H9 (cell line): Measurements from ENCODE around the gene GCNT1. TPM values are rescaled to one million over a fixed set of nuclear protein-coding genes. Genes with fewer than 3 reads are reported as not detected.
"Not testable (repeated sequence)": the region's sequence is repeated elsewhere in the genome, so short reads cannot be mapped to it uniquely, and the experiment has no call there.

Experiments used
- DNase-seq: peaks from one replicate; pipeline ENCODE4 v3.0.0-alpha.2; 2017
- H2AFZ ChIP-seq: one replicate; pipeline ENCODE4 v1.6.1; 2013; ENCODE audit warnings: mild to moderate bottlenecking, low read length, control low read depth, moderate library complexity
- H2AK5ac ChIP-seq: 2 replicates; pipeline ENCODE4 v1.6.1; 2013; ENCODE audit warnings: low read length, control low read depth, mixed read lengths; ENCODE audit not compliant: insufficient read length
- H2BK120ac ChIP-seq: one replicate; pipeline ENCODE4 v1.6.1; 2013; ENCODE audit warnings: low read depth, mild to moderate bottlenecking, low read length, control low read depth, inconsistent platforms; ENCODE audit not compliant: poor library complexity, severe bottlenecking
- H2BK12ac ChIP-seq: 2 replicates; pipeline ENCODE4 v1.6.1; 2013; ENCODE audit warnings: low read length, control low read depth, mixed read lengths, low read depth; ENCODE audit not compliant: insufficient read length
- H2BK15ac ChIP-seq: 2 replicates; pipeline ENCODE4 v1.6.1; 2013; ENCODE audit warnings: low read depth, low read length, control low read depth
- H2BK20ac ChIP-seq: one replicate; pipeline ENCODE4 v1.6.1; 2013; ENCODE audit warnings: low read depth, mild to moderate bottlenecking, low read length, control low read depth, inconsistent platforms; ENCODE audit not compliant: poor library complexity, severe bottlenecking
- H2BK5ac ChIP-seq: 2 replicates; pipeline ENCODE4 v1.6.1; 2013; ENCODE audit warnings: low read length, control low read depth, mixed read lengths; ENCODE audit not compliant: insufficient read length
- H3K14ac ChIP-seq: 2 replicates; pipeline ENCODE4 v1.6.1; 2013; ENCODE audit warnings: low read length, control low read depth; ENCODE audit not compliant: insufficient read depth
- H3K18ac ChIP-seq: 2 replicates; pipeline ENCODE4 v1.6.1; 2013; ENCODE audit warnings: low read depth, mild to moderate bottlenecking, mixed read lengths, low read length, control low read depth; ENCODE audit not compliant: insufficient read length
- H3K23ac ChIP-seq: 2 replicates; pipeline ENCODE4 v1.6.1; 2013; ENCODE audit warnings: low read length, control low read depth, mixed read lengths, low read depth; ENCODE audit not compliant: insufficient read length
- H3K23me2 ChIP-seq: 2 replicates; pipeline ENCODE4 v1.6.1; 2013; ENCODE audit warnings: low read depth, mild to moderate bottlenecking, mixed read lengths, low read length, control low read depth; ENCODE audit not compliant: insufficient read length, poor library complexity, severe bottlenecking
- H3K27ac ChIP-seq: 2 replicates; pipeline ENCODE4 v1.5.1; 2013; ENCODE audit warnings: low read length, control low read depth, mixed read lengths, low read depth; ENCODE audit not compliant: insufficient read length
- H3K27me3 ChIP-seq: 2 replicates; pipeline ENCODE4 v1.6.1; 2013; ENCODE audit warnings: low read length, control low read depth, inconsistent platforms; ENCODE audit not compliant: insufficient read depth
- H3K4ac ChIP-seq: 2 replicates; pipeline ENCODE4 v1.6.1; 2013; ENCODE audit warnings: low read depth, mild to moderate bottlenecking, control low read depth, inconsistent platforms, low read length, moderate library complexity
- H3K4me1 ChIP-seq: 2 replicates; pipeline ENCODE4 v1.6.1; 2013; ENCODE audit warnings: low read length, control low read depth, inconsistent platforms; ENCODE audit not compliant: insufficient read depth
- H3K4me2 ChIP-seq: 2 replicates; pipeline ENCODE4 v1.6.1; 2013; ENCODE audit warnings: low read length, control low read depth, mixed read lengths; ENCODE audit not compliant: insufficient read length, insufficient read depth
- H3K56ac ChIP-seq: 2 replicates; pipeline ENCODE4 v1.6.1; 2013; ENCODE audit warnings: low read depth, mild to moderate bottlenecking, mixed read lengths, low read length, control low read depth; ENCODE audit not compliant: insufficient read length
- H3K79me1 ChIP-seq: 2 replicates; pipeline ENCODE4 v1.6.1; 2013; ENCODE audit warnings: low read depth, mild to moderate bottlenecking, moderate library complexity, low read length, control low read depth, inconsistent platforms; ENCODE audit not compliant: insufficient read depth, poor library complexity, severe bottlenecking
- H3K79me2 ChIP-seq: 2 replicates; pipeline ENCODE4 v1.6.1; 2013; ENCODE audit warnings: low read length, control low read depth, inconsistent platforms; ENCODE audit not compliant: insufficient read depth
- H3K9ac ChIP-seq: 2 replicates; pipeline ENCODE4 v1.6.1; 2013; ENCODE audit warnings: low read length, control low read depth, mixed read lengths; ENCODE audit not compliant: insufficient read length; ENCODE audit errors: extremely low read depth
- H3K9me3 ChIP-seq: one replicate; pipeline ENCODE4 v1.6.1; 2013; ENCODE audit warnings: low read depth, low read length, inconsistent platforms; ENCODE audit not compliant: control insufficient read depth
- H3T11ph ChIP-seq: one replicate; pipeline ENCODE4 v1.6.1; 2013; ENCODE audit warnings: mild to moderate bottlenecking, low read length, control low read depth, inconsistent platforms
- H4K20me1 ChIP-seq: one replicate; pipeline ENCODE4 v1.6.1; 2013; ENCODE audit not compliant: control insufficient read depth, insufficient read length, insufficient read depth
- H4K5ac ChIP-seq: 2 replicates; pipeline ENCODE4 v1.6.1; 2013; ENCODE audit warnings: low read depth, mild to moderate bottlenecking, mixed read lengths, low read length, control low read depth; ENCODE audit not compliant: insufficient read length
- H4K8ac ChIP-seq: replicated peaks from 2 replicates; pipeline ENCODE4 v1.6.1; 2013; ENCODE audit warnings: low read length, control low read depth, mixed read lengths, low read depth; ENCODE audit not compliant: insufficient read length
- H4K91ac ChIP-seq: 2 replicates; pipeline ENCODE4 v1.6.1; 2013; ENCODE audit warnings: low read depth, mild to moderate bottlenecking, moderate library complexity, mixed read lengths, low read length, control low read depth; ENCODE audit not compliant: insufficient read length
- H3K27ac Mint-ChIP-seq, 3 experiments: 2 replicates in 2 of 3; 3 replicates in 1 of 3; pipeline ENCODE4 v1.8.0; 2020 to 2021; ENCODE audit warnings: mixed read lengths in 3 of 3, mild to moderate bottlenecking in 1 of 3, moderate library complexity in 1 of 3
- H3K27me3 Mint-ChIP-seq: 2 replicates; pipeline ENCODE4 v1.8.0; 2021; ENCODE audit warnings: low read depth, mild to moderate bottlenecking, moderate library complexity, mixed read lengths
- H3K36me3 Mint-ChIP-seq, 3 experiments: 2 replicates in 2 of 3; 3 replicates in 1 of 3; pipeline ENCODE4 v1.8.0; 2020 to 2021; ENCODE audit warnings: low read depth in 3 of 3, mixed read lengths in 3 of 3; ENCODE audit not compliant: insufficient read depth in 1 of 3
- H3K4me1 Mint-ChIP-seq, 2 experiments: 2 replicates each; pipeline ENCODE4 v1.8.0; 2020; ENCODE audit warnings: mixed read lengths in 2 of 2
- H3K4me3 Mint-ChIP-seq, 2 experiments: 2 replicates in 1 of 2; 3 replicates in 1 of 2; pipeline ENCODE4 v1.8.0; 2020 to 2021; ENCODE audit warnings: mild to moderate bottlenecking in 2 of 2, mixed read lengths in 2 of 2, moderate library complexity in 1 of 2
- H3K9me3 Mint-ChIP-seq, 2 experiments: 2 replicates in 1 of 2; 3 replicates in 1 of 2; pipeline ENCODE4 v1.8.0; 2020; ENCODE audit warnings: mild to moderate bottlenecking in 2 of 2, mixed read lengths in 2 of 2, moderate library complexity in 1 of 2
- CTCF ChIP-seq: fragments of 200-600 bp; sonication (generic); conservative IDR thresholded peaks from 3 replicates; pipeline ENCODE4 v1.8.0; 2021; ENCODE audit warnings: antibody characterized with exemption, mild to moderate bottlenecking
- WGBS: extraction: QIAGEN DNeasy Blood & Tissue Kit; methylation state at CpG from one replicate; pipeline ENCODE4 v1.1.7; 2013; ENCODE audit warnings: missing lambda C conversion rate, low lambda C conversion rate, mixed read lengths; ENCODE audit not compliant: insufficient read length; ENCODE audit errors: extremely low coverage; 5-methylcytosine and 5-hydroxymethylcytosine counted together
- total RNA-seq: library from RNA; stranded (reverse); gene quantifications from 2 replicates; pipeline ENCODE4 v1.2.1, GENCODE V29; 2021

GCNT1 gene
- total RNA-seq, 1 experiment from 2014 or later = 35.6 TPM

DNA sequence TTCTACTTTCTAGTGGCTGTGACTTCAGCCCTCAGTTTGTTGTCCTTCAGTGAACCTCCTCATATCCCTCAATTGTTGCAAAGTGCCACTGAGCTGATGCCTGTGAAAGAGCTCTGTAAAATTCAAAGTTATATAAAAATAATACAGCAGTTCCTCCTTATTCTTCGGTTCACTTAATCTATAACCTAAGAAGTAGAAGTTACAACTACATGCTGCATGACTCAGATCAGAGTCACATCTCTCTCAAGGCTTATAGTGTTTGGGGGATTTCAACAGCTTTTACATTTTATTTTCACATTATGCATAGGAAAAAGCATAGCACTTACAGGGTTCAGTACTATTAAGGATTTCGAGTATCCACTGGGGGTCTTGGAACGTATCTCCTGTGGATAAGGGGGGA, 25.1 kb upstream of the GCNT1 start:
- H3K27me3 Mint-ChIP-seq = no peaks in the 10 kb centered on the region
- H2BK20ac ChIP-seq = no peak overlapping the region
- no peak overlapping the region for H2BK15ac ChIP-seq
- no peaks in the 10 kb centered on the region for H3K27me3 ChIP-seq
- H4K8ac ChIP-seq = no peak overlapping the region
- TF ChIP-seq CTCF = no peak
- no peaks in the 10 kb centered on the region for H3K79me2 ChIP-seq
- peaks cover 16 to 17% of the 10 kb centered on the region in 2 experiments for H3K4me1 Mint-ChIP-seq
- H3K18ac ChIP-seq = no peak overlapping the region
- H2BK12ac ChIP-seq = no peak overlapping the region
- H2BK120ac ChIP-seq = no peak overlapping the region
- H3K4ac ChIP-seq = no peak overlapping the region
- H3K4me2 ChIP-seq = no peak overlapping the region
- H3K23ac ChIP-seq = no peak overlapping the region
- no peaks in the 10 kb centered on the region for H3K36me3 Mint-ChIP-seq
- H2AFZ ChIP-seq = no peak overlapping the region
- H3T11ph ChIP-seq = no peak overlapping the region
- H3K23me2 ChIP-seq = no peaks in the 10 kb centered on the region
- H2AK5ac ChIP-seq = no peak overlapping the region
- no peak overlapping the region for H2BK5ac ChIP-seq
- no peaks in the 10 kb centered on the region for H4K20me1 ChIP-seq
- DNase-seq = no peak
- no peaks in the 10 kb centered on the region for H3K79me1 ChIP-seq
- peaks cover 4% of the 10 kb centered on the region; the same call in 1 of the 2 replicates for H3K4me1 ChIP-seq
- no peak overlapping the region for H4K5ac ChIP-seq
- no peak overlapping the region for H3K27ac Mint-ChIP-seq
- H3K27ac ChIP-seq = no peak overlapping the region
- no CpG with 5 or more reads among the region's 3 CpGs for WGBS
- no peaks in the 10 kb centered on the region; a peak in 1 of 5 replicates for H3K9me3 Mint-ChIP-seq
- H3K56ac ChIP-seq = no peak overlapping the region
- H3K9me3 ChIP-seq = no peaks in the 10 kb centered on the region
- no peak overlapping the region for H3K14ac ChIP-seq
- no peak overlapping the region for H3K9ac ChIP-seq
- H3K4me3 Mint-ChIP-seq = no peak overlapping the region
- H4K91ac ChIP-seq = no peak overlapping the region

DNA sequence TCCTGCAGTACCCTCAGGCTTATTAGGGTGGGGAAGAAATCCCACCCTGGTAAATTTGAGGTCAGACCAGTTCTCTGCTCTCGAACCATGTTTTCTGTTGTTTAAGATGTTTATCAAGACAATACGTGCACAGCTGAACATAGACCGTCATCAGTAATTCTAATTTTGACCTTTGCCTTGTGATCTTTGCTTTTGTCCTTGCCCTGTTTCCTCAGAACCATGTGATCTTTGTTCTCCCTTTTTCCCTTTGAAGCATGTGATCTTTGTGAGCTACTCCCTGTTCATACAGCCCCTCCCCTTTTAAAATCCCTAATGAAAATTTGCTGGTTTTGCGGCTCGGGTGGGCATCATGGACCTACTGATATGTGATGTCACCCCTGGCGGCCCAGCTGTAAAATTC, 24.1 kb upstream of the GCNT1 start:
- H3K9ac ChIP-seq, H3K79me2 ChIP-seq, H3K9me3 Mint-ChIP-seq, H2BK5ac ChIP-seq, H3K18ac ChIP-seq, H3K23ac ChIP-seq, H3K14ac ChIP-seq, H3K4me2 ChIP-seq, H2BK15ac ChIP-seq, H4K91ac ChIP-seq, H4K8ac ChIP-seq, H3K36me3 Mint-ChIP-seq, H2BK120ac ChIP-seq, H3K56ac ChIP-seq, H2AFZ ChIP-seq, H3K27me3 ChIP-seq, H4K20me1 ChIP-seq, H3K27me3 Mint-ChIP-seq, H3K79me1 ChIP-seq, H2AK5ac ChIP-seq, H3K27ac Mint-ChIP-seq, H3K9me3 ChIP-seq, DNase-seq, H3K27ac ChIP-seq, H3K4me1 ChIP-seq, H3K23me2 ChIP-seq, H2BK12ac ChIP-seq, H3T11ph ChIP-seq, H3K4me3 Mint-ChIP-seq, H4K5ac ChIP-seq, H2BK20ac ChIP-seq, H3K4ac ChIP-seq: not testable (repeated sequence)
- H3K4me1 Mint-ChIP-seq = peaks cover 16 to 17% of the 10 kb centered on the region in 2 experiments
- WGBS = no CpG with 5 or more reads among the region's 6 CpGs
